ENCODE measurements around the gene KRT86. TPM values are rescaled to one million over a fixed set of nuclear protein-coding genes. Genes with fewer than 3 reads are reported as not detected.

KRT86 gene
- total RNA-seq, 4 donors from 2014 or later = 1.7 TPM; not detected in 3

- H3K4me3 ChIP-seq = no peak overlapping the region
- TF ChIP-seq POLR2A (IDR thresholded peaks at IDR 0.05) = no peak
- TF ChIP-seq POLR2AphosphoS5 (IDR thresholded peaks at IDR 0.05) = no peak
- no peak for TF ChIP-seq CTCF (IDR thresholded peaks at IDR 0.05)
- no peak for TF ChIP-seq EP300 (IDR thresholded peaks at IDR 0.05)
- WGBS, 2 donors (ENCODE audit: low coverage in 1 of 2) = 83 to 100% methylated on average over 4 to 8 of the region's 10 CpGs
- no peaks in the 10 kb centered on the region for H3K36me3 ChIP-seq
- no peaks in the 10 kb centered on the region for H3K4me1 ChIP-seq
- ATAC-seq = no peak
- H3K27me3 ChIP-seq = peaks cover 33% of the 10 kb centered on the region
- no peaks in the 10 kb centered on the region for H3K9me3 ChIP-seq
- H3K27ac ChIP-seq = no peak overlapping the region
Measured at GRCh38 chr12:52323416-52324152, 49.1 kb downstream of the KRT86 start.

GRCh38 chr12:52324153-52324444 is 49.7 kb downstream of the KRT86 start:
- WGBS, 2 donors (ENCODE audit: low coverage in 1 of 2) = 100% methylated on average over 2 of the region's 3 CpGs; no CpG with 5 or more reads in 1 of the 2 donors
- H3K4me1 ChIP-seq = no peaks in the 10 kb centered on the region
- no peak for TF ChIP-seq CTCF (IDR thresholded peaks at IDR 0.05)
- no peak for TF ChIP-seq POLR2A (IDR thresholded peaks at IDR 0.05)
- no peak for TF ChIP-seq EP300 (IDR thresholded peaks at IDR 0.05)
- no peak for TF ChIP-seq POLR2AphosphoS5 (IDR thresholded peaks at IDR 0.05)
- H3K27ac ChIP-seq = no peak overlapping the region
- H3K4me3 ChIP-seq = no peak overlapping the region
- no peaks in the 10 kb centered on the region for H3K36me3 ChIP-seq
- no peaks in the 10 kb centered on the region for H3K9me3 ChIP-seq
- no peak for ATAC-seq
- peaks cover 27% of the 10 kb centered on the region for H3K27me3 ChIP-seq

- TF ChIP-seq EP300 (IDR thresholded peaks at IDR 0.05) = no peak
- peak; percentile 32 for TF ChIP-seq POLR2AphosphoS5 (IDR thresholded peaks at IDR 0.05)
- peak in 3 of 4 experiments; percentile 79 to 84 (median 80) for TF ChIP-seq CTCF (IDR thresholded peaks at IDR 0.05)
- no peak for TF ChIP-seq POLR2A (IDR thresholded peaks at IDR 0.05)
- H3K27ac ChIP-seq = no peak overlapping the region
- no peak overlapping the region for H3K4me3 ChIP-seq
- H3K27me3 ChIP-seq = peaks cover 4% of the 10 kb centered on the region
- 50 to 64% methylated on average over 4 to 10 of the region's 11 CpGs for WGBS, 2 donors (ENCODE audit: low coverage in 1 of 2)
- no peaks in the 10 kb centered on the region for H3K9me3 ChIP-seq
- no peaks in the 10 kb centered on the region for H3K36me3 ChIP-seq
- no peaks in the 10 kb centered on the region for H3K4me1 ChIP-seq
- peak; percentile 90 for ATAC-seq
Measured at GRCh38 chr12:52327052-52327829, 52.8 kb downstream of the KRT86 start.

- WGBS, 2 donors (ENCODE audit: low coverage in 1 of 2) = 73 to 78% methylated on average over 3 of the region's 10 CpGs
- Histone ChIP-seq H3K4me1 (no peaks in the 10 kb centered on the region), H3K36me3 (no peaks in the 10 kb centered on the region), H3K9me3 (no peaks in the 10 kb centered on the region), H3K4me3 (no peak overlapping the region), H3K27me3 (peaks cover 6% of the 10 kb centered on the region), H3K27ac (no peak overlapping the region)
- no peak for ATAC-seq
- TF ChIP-seq EP300 (IDR thresholded peaks at IDR 0.05) = no peak
- no peak for TF ChIP-seq CTCF (IDR thresholded peaks at IDR 0.05)
- TF ChIP-seq POLR2AphosphoS5 (IDR thresholded peaks at IDR 0.05) = no peak
- TF ChIP-seq POLR2A (IDR thresholded peaks at IDR 0.05) = no peak
Measured at GRCh38 chr12:52327830-52328500, 53.5 kb downstream of the KRT86 start.

Data from gastroesophageal sphincter (tissue), 4 donors.